T-helper 22 cell (primary cell): ENCODE results near the gene PCGF2.

Experiments
- DNase-seq: peaks from one replicate; pipeline ENCODE4 v3.0.0-alpha.2; 2020; ENCODE audit warnings: low read depth

Gene PCGF2

GRCh38 chr17:38751144-38751807 is 3.1 kb upstream of the PCGF2 start:
- no peak for DNase-seq

DNA sequence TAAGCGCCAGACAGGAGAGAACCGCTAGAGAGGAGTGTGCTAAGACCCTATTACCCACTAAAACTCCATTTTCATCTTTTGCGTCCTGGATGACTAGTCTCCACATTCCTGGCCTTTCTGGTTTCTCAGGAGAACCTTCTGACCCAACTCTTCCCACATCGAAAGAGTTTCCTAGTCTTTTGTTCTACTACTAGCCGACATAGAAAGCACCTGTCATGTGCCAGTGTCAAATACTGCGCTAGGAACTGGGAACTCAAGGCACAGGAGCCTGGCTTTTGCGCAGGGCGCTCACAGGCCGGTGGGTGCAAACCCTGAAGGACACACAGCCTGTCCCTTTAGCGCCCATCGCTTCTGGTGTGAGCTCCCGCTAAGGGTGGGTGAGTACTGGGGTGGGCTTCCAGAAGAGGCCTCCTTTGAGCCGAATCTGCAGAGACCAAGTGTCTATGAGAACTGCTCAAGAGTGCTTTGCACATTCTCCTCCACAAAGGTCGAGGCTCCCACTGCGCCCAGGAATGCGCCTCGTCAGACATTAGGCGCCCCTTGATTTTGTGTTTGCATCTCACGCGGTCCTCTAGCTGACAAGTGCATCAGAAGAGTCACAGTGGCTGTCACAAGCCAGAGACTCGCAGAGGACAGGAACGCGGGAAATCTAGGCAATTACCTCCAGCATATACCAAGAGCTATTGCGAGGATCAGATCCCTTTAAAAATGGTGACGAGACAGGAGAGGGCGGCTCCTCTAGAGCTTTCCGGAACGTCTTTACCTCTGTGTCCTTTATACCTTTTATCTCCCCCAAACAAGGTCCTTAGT is 2.4 kb upstream of the PCGF2 start:
- DNase-seq: no peak

GRCh38 chr17:38750044-38750311 is 1.8 kb upstream of the PCGF2 start:
- DNase-seq: no peak

DNA sequence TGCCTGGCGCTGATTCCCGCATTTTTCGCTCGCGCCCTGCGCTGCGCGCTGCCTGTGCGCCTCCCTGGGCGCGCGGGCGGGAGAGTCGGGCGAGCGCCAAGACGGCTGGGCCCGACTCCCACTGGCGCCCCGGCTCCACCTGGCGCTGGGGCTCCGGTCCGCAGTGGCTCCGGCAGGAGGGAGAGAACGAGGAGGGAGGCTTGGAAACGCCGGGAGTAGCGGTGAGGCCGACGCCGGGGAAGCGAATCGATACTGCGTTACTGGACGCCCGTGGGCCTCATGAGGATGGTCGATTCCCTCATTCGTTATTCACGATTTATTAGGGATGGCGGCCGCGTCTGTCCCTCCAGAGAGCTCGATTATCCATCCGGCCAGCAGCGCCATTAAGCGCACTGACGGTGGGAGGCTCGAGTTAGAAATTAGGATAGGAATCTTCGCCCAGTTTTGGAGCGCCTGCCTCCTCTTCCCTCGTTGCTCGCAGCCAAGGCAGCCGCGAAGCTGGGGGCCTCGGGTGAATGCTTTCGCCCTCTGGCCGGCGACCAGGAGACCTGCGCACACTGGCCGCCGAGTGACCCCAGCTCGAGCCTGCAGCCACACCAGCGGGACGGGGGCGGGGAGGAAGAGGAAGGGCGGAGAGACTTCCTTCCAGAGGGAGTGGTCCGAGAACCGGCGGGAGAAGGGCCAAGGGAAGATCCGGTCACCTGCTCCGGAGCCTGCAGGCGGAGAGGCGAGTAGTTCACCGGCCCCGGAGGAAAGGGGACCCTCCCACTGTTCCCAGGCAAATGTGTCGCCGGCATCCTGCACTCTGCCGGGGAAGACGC is 1.3 kb upstream of the PCGF2 start:
- DNase-seq: no peak

DNA sequence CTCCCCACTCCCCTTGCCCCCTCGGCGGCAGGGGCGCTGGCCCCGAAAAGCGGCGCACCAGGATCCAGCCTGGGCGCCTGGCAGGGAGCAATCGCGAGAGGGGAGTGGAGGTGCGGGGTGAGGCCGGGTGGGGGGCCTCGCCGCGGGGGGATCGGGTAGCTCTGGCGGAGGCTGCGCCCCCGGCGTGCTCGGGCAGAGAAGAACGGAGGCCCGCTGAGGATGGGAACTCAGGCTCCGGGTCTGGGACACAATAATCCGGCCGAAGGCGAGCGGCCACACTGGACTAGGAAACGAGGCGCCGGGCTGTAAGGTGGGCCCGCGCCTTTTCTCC is 721 bp upstream of the PCGF2 start:
- DNase-seq: no peak

DNA sequence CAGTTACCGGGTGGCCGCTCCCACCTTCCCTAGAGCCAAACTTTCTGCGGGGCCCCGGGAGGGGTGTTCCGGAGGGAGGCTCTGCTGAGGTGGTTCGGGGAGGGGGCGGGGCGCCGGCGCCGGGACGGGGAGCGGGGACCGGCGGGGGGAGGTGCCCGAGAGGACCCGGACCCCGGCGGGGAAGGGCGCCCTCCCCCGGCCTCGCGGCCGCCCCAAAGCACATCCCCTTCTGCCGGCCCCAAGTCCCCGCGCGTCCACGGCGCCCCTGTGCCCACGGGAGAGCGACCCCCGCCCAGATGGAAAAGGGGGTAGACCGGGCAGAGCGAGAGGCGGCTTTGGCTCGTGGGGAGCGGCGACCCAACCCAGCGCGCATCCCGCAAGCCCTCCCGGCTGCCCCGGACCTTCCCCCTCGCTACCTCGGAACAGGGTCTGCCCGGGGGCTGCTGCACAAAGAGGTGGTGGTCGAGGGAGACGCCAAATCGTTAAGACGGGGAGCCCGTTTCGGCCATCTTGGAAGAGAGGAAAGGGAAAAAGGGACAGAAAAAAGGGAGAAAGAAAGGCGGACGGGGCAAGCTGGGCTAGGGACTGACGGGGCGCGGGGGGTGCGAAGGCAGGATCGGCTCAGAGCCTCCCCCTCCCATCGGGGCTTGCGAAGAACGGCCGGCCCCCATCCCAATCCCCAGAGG is 530 bp downstream of the PCGF2 start:
- no peak for DNase-seq

DNA sequence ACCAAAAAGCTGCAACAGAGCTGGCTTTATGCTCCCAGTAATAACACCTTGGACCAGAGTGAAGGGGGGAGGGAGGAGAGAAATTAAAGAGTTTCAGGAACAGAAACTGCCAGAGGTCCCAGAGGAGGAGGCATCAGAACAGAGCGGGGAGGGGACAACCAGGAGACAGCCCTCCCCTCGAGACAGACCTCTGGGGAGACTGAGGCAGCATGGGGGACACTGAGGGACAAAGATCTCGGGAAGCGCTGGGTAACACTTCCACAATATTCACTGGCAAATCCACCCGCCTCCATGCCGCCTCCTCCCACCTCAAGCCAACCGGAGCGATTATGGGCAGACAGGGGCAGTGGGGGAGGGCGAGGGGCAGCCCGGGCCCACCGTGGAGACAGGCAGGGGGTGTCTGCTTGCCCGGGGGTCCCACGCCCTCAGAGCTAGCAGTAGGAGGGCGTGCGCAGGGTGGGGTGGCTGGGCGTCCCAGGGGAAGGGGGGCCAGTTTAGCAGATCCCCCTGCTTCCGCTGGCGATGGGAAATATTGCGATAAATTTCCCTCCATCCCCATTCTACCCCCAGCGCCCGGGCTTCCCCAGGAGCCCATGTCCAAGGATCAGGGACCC is 1.2 kb downstream of the PCGF2 start:
- DNase-seq: no peak

DNA sequence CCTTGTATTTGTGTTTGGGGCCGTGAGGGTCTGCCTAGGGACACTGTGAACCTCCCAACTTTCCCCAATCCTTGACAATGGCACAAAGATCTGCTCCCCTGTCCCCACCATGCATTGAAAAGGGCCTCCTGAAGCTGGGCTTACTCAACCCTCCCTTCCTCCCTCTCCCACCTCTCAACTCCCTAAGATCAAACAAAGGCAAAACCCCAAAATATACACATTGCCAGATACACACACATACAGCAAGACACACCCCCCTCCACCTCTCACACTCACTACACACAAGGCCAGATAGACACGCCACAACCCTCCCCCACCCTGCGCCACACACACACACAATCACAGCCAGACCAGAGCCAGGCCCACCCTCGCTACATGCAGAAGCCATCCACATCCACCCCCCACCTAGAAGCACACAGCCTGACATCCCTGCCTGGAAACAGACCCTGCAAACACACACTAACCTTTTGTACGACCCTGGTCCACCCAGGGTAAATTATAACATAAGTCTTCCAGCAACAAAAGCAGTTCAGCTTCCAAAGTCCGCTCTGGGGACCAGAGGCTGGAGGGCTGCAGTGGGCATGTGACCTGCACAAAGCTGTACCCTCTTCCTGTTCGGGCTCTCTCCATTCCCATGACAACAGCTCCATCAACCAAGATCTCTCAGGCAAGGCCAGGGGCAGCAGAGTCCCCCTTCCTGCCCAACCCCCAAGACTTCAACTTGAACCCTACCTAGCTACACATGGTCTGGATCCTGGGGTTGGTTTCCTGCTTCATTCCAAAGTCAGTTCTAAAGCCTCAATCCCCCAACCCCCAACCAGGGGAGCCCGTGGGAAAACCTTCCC is 1.9 kb downstream of the PCGF2 start:
- DNase-seq: no peak

- no peak for DNase-seq
Measured at GRCh38 chr17:38745545-38745944, 2.6 kb downstream of the PCGF2 start.

DNA sequence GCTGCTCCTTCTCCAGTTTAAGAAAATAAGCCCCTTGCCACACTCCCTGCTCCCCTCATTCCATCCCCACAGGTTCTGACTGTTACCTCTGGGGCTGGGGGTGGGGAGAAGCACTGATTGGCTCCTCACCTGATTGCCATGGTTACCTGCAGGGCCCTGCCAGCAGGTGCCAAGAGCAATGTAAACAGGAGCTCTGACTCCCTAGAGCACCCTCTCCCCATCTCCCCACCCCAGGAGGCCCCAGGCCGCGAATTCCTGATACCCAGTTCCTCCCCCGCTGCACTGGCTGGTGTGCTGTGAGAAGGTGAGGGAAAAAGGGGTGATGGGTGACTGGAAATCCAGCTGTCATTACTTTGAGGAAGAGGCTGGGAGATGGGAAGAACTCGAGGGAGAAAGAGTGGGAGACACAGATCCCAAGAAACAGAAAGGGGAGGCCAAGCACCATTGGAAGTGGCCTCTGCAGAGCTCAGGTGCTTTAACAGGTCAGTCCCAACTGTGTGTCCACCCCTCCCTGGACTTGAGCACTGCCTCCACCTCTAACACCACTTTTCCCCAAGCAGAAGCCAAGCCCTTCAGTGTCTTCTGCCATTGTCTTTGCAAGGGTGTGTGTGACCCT is 4.5 kb downstream of the PCGF2 start:
- DNase-seq: no peak

GRCh38 chr17:38742411-38743308 is 5.5 kb downstream of the PCGF2 start:
- DNase-seq: no peak

DNA sequence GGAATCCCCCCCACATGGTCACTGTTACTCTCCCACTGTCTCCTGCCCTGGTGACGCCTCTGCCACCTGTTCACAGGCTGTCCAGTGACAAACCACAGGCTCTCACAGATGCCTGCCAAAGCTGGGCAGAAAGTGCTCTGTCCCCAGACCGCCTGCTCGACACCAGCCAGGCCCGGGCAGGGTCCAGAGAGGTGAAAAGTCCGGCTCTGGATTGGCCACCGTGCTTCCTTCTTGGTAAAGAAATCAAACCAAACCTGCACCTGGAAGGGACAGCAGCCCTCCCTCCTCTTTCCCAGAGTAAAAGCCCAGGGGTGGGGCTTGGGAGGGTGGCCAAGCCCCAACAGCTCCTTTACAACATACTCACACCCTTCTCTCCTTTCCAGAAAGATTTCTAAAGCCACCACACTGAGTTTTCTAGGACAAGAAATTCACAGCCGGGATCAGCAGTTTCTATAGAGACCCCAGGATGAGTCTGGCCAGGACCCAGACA is 6.2 kb downstream of the PCGF2 start:
- DNase-seq: no peak

GRCh38 chr17:38741461-38741860 is 6.7 kb downstream of the PCGF2 start:
- DNase-seq: no peak

GRCh38 chr17:38740806-38741205 is 7.3 kb downstream of the PCGF2 start:
- DNase-seq: no peak

- DNase-seq: no peak
Measured at GRCh38 chr17:38740044-38740443, 8.1 kb downstream of the PCGF2 start.

GRCh38 chr17:38739305-38739704 is 8.8 kb downstream of the PCGF2 start:
- DNase-seq: no peak

DNA sequence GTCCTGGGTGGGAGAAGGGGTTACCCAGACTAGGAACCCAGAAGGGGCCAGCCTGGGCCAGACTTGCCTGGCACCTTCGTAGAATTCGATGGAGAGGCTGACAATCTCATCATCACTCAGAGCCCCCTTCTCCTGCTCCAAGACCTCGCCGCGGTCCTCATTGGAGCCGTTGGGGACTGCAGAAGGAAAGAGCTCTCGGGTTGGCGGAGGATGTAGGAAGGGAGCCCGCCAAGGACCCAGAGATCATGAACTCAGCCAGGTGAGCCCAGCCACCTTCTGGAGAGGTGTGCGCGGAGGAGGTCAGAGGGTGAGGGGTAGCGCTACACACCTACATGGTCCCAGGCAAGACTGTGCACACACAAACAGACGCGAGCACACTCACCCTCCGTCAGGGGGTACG is 9.4 kb downstream of the PCGF2 start:
- no peak for DNase-seq

DNA sequence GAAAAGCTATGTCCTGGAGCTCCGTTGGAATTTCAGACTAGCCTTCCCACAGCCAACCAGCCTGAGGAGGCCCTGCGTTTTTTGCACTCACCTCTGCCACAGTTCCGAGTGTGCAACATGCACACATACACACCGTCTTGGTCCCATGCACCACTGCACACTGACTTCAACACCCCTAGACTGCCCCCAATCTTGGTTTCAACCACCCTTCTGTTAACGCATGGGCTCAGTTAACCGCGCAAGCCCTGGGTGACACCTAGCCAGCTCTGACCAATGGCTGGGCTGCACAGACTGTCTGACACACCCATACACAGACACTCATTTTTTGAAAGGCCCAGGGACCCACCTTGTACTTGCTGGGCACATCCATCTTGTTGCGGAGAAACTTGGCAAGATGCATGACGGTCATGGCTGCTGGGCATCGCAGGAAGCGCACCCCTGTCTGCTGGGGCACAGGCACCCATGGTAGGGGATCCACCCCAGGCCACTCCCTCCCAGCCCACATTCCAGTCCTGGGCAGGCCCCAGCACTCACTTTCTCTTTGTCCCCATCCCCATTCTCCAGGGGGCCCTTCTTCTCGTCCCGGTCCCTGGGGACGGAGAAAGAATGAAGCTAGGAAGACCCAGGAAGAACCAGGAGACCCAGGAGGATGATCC is 10.0 kb downstream of the PCGF2 start:
- DNase-seq: no peak
